GM10248 (cell line): ENCODE results near the gene SH3BP4.

Experiments
- CTCF ChIA-PET: fragments of 300-600 bp; sonication (Branson Sonifier 250); formaldehyde crosslinking; extraction: SDS; loops from one replicate; lab custom pipeline; 2021; ENCODE audit warnings: antibody characterized with exemption; lab: Yijun Ruan, JAX
- POLR2A ChIA-PET: fragments of 350-650 bp; sonication (Branson Sonifier 250); formaldehyde crosslinking; extraction: SDS; loops from one replicate; lab custom pipeline; 2020; ENCODE audit warnings: antibody characterized with exemption; lab: Yijun Ruan, JAX
- DNase-seq: peaks from one replicate; pipeline ENCODE4 v3.0.0; 2012; ENCODE audit errors: extremely low spot score
- CTCF ChIP-seq: IDR thresholded peaks from 2 replicates; pipeline ENCODE4 v1.5.1; 2012; ENCODE audit warnings: mild to moderate bottlenecking, low read depth; ENCODE audit errors: extremely low read depth, missing control alignments, control extremely low read depth

SH3BP4 gene

DNA sequence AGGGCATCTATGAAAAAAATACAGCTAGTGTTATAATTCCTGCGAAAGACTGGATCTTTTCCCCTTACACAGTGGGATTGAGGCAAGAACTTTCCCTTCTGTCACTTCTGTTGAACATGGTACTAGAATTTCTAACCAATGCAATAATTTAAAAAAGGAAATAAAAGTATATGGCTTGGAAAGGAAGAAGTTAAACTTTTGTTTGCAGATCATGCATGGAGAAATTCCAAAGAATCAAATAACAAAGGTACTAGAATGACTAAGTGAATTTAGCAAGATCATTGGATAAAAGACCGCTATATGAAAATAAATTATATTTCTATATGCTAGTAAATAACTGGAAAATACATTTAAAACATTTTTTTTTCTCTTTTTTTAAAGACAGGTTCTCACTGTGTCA is 31.0 kb upstream of the SH3BP4 start:
- ChIA-PET POLR2A (no interaction called here), CTCF (no interaction called here)
- no peak for DNase-seq
- TF ChIP-seq CTCF: no peak

DNA sequence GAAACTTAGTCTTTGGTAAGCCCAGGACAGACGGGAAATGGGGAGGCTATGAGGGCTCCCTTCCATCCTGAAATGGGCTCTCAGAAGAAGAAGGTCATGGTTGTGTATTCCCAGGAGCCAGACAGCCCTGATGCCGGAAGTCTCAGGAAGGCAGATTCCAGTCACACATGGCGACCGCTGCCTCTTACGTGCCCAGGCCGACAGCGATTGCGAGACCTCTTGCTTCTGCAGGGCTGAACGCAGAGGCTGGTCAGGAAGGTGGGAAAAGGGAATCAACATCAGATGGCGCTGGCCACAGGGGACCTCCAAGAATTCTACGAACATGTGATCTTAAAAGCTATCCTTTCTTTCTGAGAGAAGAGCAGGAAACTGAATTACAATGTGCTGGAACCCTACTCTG is 22.8 kb upstream of the SH3BP4 start:
- DNase-seq: no peak
- ChIA-PET CTCF (no interaction called here), POLR2A (no interaction called here)
- no peak for TF ChIP-seq CTCF

- CTCF ChIA-PET: interaction anchor here (0.8 kb wide), 1 partner anchor 15 kb away, joined by 3 read pairs; no protein-coding TSS in a partner anchor
- DNase-seq: no peak
- POLR2A ChIA-PET: no interaction called here
- TF ChIP-seq CTCF: no peak
Measured at GRCh38 chr2:234930397-234930796, 21.4 kb upstream of the SH3BP4 start.

- no peak for TF ChIP-seq CTCF
- CTCF ChIA-PET: interaction anchor here (1.3 kb wide), 1 partner anchor 8 kb away, joined by 4 read pairs; no protein-coding TSS in a partner anchor
- no peak for DNase-seq
- POLR2A ChIA-PET: no interaction called here
Measured at GRCh38 chr2:234931371-234931770, 20.4 kb upstream of the SH3BP4 start.

- CTCF ChIA-PET: no interaction called here
- POLR2A ChIA-PET: no interaction called here
Measured at GRCh38 chr2:234932591-234933168, 19.1 kb upstream of the SH3BP4 start.

GRCh38 chr2:234935311-234935710 is 16.5 kb upstream of the SH3BP4 start:
- DNase-seq: no peak
- POLR2A ChIA-PET: no interaction called here
- no peak for TF ChIP-seq CTCF
- CTCF ChIA-PET: no interaction called here

More at GRCh38 chr2:234932591-234933168, 19.1 kb upstream of the SH3BP4 start:
- no peak for TF ChIP-seq CTCF
- no peak for DNase-seq
